A673 (cell line): ENCODE results near the gene SNX10.

Source experiments
- EZH2 ChIP-seq: fragments of 200-600 bp; sonication (generic); IDR thresholded peaks from 2 replicates; pipeline ENCODE4 v1.6.1; 2017; ENCODE audit warnings: borderline replicate concordance, low read depth, mild to moderate bottlenecking, mixed read lengths, antibody characterized with exemption, low read length; ENCODE audit not compliant: poor library complexity, severe bottlenecking
- TF ChIP-seq, protein P1 (sequence below): fragments of 300-800, 200-600 bp; sonication (generic); conservative IDR thresholded peaks from 2 replicates; pipeline ENCODE4 v1.5.1; 2017; ENCODE audit warnings: low read depth, mild to moderate bottlenecking, antibody characterized with exemption, low read length, moderate library complexity, mixed read lengths

DNA sequence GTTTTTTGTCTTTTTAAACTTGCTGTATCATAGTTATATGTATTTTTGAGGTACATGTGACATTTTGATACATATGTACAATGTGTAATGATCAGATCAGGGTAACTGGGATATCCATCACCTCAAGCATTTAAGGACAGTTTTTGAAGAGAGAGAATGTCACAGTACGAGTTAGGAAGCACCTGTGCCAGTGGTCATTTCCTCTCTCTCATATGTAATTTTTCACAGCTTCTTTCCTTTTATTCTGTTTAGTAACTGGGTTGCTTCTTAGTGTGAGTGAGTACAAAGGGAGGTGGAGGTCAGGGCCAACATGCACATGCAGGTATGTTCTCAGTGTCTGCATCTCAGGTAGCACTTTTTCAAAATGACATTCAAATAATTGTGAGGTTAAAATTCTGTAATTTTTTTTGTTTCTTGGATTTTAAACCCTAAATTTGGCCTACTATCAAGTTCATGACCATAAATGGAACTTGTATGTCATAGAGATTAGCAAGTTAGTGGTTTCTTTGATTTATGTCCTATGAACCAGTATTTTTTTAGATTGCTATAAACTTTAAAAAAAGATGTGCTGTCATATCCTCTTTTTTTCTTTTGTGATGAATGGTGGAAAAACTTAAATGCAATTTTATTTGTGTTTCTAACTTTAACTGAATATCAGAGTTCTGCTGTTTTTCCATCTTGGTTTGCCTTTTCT lies 42.7 kb downstream of the SNX10 start:
- TF ChIP-seq, protein P1, sequence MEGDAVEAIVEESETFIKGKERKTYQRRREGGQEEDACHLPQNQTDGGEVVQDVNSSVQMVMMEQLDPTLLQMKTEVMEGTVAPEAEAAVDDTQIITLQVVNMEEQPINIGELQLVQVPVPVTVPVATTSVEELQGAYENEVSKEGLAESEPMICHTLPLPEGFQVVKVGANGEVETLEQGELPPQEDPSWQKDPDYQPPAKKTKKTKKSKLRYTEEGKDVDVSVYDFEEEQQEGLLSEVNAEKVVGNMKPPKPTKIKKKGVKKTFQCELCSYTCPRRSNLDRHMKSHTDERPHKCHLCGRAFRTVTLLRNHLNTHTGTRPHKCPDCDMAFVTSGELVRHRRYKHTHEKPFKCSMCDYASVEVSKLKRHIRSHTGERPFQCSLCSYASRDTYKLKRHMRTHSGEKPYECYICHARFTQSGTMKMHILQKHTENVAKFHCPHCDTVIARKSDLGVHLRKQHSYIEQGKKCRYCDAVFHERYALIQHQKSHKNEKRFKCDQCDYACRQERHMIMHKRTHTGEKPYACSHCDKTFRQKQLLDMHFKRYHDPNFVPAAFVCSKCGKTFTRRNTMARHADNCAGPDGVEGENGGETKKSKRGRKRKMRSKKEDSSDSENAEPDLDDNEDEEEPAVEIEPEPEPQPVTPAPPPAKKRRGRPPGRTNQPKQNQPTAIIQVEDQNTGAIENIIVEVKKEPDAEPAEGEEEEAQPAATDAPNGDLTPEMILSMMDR = no peak
- no peak for TF ChIP-seq EZH2
